K562 (cell line): Measurements from ENCODE around the gene SPAG7. TPM values are rescaled to one million over a fixed set of nuclear protein-coding genes. Genes with fewer than 3 reads are reported as not detected.

ENCODE experiments used
- ATF1 ChIP-seq, 2 experiments: fragments of 450-650 bp in 1 of 2; IDR thresholded peaks; 2 replicates each; pipeline ENCODE4 v1.6.1; 2016; ENCODE audit warnings: missing compliant biosample characterization in 1 of 2, missing genetic modification characterization in 1 of 2
- BRD9 ChIP-seq: fragments of 450-650 bp; IDR thresholded peaks from 2 replicates; pipeline ENCODE4 v1.6.1; 2018; ENCODE audit warnings: low read depth; ENCODE audit not compliant: partially characterized antibody
- CREM ChIP-seq: IDR thresholded peaks from 2 replicates; pipeline ENCODE4 v1.6.1; 2014; ENCODE audit warnings: antibody characterized with exemption, low read depth
- GTF2B ChIP-seq: IDR thresholded peaks from 2 replicates; pipeline ENCODE4 v1.6.1; 2011; ENCODE audit not compliant: insufficient read length; ENCODE audit errors: extremely low read depth
- HDAC1 ChIP-seq, 2 experiments: fragments of 450-650 bp; IDR thresholded peaks; 2 replicates each; pipeline ENCODE4 v1.6.1; 2016 to 2017; ENCODE audit warnings: inconsistent platforms in 1 of 2, mild to moderate bottlenecking in 1 of 2, moderate library complexity in 1 of 2
- NONO ChIP-seq, 2 experiments: fragments of 200-400 bp in 1 of 2; fragments of 450-650 bp in 1 of 2; formaldehyde crosslinking in 1 of 2; IDR thresholded peaks; 2 replicates each; pipeline ENCODE4 v1.6.1; 2017; ENCODE audit warnings: low read depth in 2 of 2, mild to moderate bottlenecking in 2 of 2, moderate library complexity in 2 of 2, low read length in 1 of 2
- NR4A1 ChIP-seq, 2 experiments: fragments of 250-450 bp in 1 of 2; fragments of 450-650 bp in 1 of 2; sonication (Bioruptor Pico) in 1 of 2; IDR thresholded peaks; 2 replicates each; pipeline versions ENCODE4 v1.4.0 to v1.6.1; 2016 to 2020; ENCODE audit warnings: mild to moderate bottlenecking in 2 of 2, missing compliant biosample characterization in 1 of 2, missing genetic modification characterization in 1 of 2, moderate library complexity in 1 of 2
- POLR2AphosphoS5 ChIP-seq: IDR thresholded peaks from 2 replicates; pipeline ENCODE4 v1.6.1; 2011; ENCODE audit warnings: mild to moderate bottlenecking, low read depth, low read length, moderate library complexity; ENCODE audit not compliant: control insufficient read depth, insufficient read depth
- SMAD2 ChIP-seq: fragments of 150-350 bp; IDR thresholded peaks from 2 replicates; pipeline ENCODE4 v1.6.1; 2014; ENCODE audit warnings: low read depth, mild to moderate bottlenecking, low read length
- SP2 ChIP-seq: IDR thresholded peaks from 2 replicates; pipeline ENCODE4 v1.6.1; 2011; ENCODE audit warnings: mild to moderate bottlenecking, low read depth, low read length, moderate library complexity; ENCODE audit not compliant: poor library complexity, severe bottlenecking; ENCODE audit errors: extremely low read depth
- SUPT5H ChIP-seq: fragments of 450-650 bp; IDR thresholded peaks from 2 replicates; pipeline ENCODE4 v1.6.1; 2016
- U2AF1 ChIP-seq: fragments of 200-400 bp; formaldehyde crosslinking; optimal IDR thresholded peaks from 2 replicates; pipeline ENCODE3; 2017; ENCODE audit warnings: mild to moderate bottlenecking, low read depth, low read length, moderate library complexity
- ZZZ3 ChIP-seq: fragments of 450-650 bp; IDR thresholded peaks from 2 replicates; pipeline ENCODE4 v1.6.1; 2016; ENCODE audit warnings: antibody characterized with exemption, mild to moderate bottlenecking, moderate library complexity
- polyA plus RNA-seq, 8 experiments: library from polyadenylated mRNA; depleted of rRNA in 4 of 8; stranded (reverse) in 5 of 8; unstranded in 3 of 8; fragments of >200 nt; fragmentation: Nextera tagmentation in 2 of 8; fragmentation: Illumina TruSeq in 1 of 8; extraction: Ambion mirVana in 2 of 8; extraction: Trizol in 1 of 8; gene quantifications; 2 replicates each; pipeline versions ENCODE4 v1.2.1 to v1.2.3, GENCODE V29; 2011 to 2014; ENCODE audit warnings: inconsistent platforms in 1 of 8, missing spikeins in 1 of 8
- total RNA-seq, 7 experiments: library from RNA; depleted of rRNA in 6 of 7; stranded (reverse); fragments of >200 nt in 6 of 7; fragmentation: Illumina TruSeq in 2 of 7; extraction: Trizol in 2 of 7; gene quantifications; 2 replicates each; pipeline versions ENCODE4 v1.2.1 to v1.2.3, GENCODE V29; 2011 to 2021; ENCODE audit warnings: low replicate concordance in 1 of 7
- TF ChIP-seq, protein P1 (sequence below): fragments of 200-800 bp; sonication (Bioruptor generic); IDR thresholded peaks from 2 replicates; pipeline ENCODE4 v1.6.1; 2016; ENCODE audit warnings: missing genetic modification characterization, missing compliant biosample characterization
- TF ChIP-seq, protein P2 (sequence below): sonication (generic); formaldehyde crosslinking; IDR thresholded peaks from 2 replicates; pipeline ENCODE4 v1.8.0; 2023; ENCODE audit warnings: missing genetic modification reagents, mild to moderate bottlenecking, borderline replicate concordance

SPAG7 gene
- total and polyA plus RNA-seq, 9 of the 15 experiments (the other 6 are each of a cell fraction or from before 2014, with no cell fraction given), result 5.6 to 53.5 (median 36.3) TPM

DNA sequence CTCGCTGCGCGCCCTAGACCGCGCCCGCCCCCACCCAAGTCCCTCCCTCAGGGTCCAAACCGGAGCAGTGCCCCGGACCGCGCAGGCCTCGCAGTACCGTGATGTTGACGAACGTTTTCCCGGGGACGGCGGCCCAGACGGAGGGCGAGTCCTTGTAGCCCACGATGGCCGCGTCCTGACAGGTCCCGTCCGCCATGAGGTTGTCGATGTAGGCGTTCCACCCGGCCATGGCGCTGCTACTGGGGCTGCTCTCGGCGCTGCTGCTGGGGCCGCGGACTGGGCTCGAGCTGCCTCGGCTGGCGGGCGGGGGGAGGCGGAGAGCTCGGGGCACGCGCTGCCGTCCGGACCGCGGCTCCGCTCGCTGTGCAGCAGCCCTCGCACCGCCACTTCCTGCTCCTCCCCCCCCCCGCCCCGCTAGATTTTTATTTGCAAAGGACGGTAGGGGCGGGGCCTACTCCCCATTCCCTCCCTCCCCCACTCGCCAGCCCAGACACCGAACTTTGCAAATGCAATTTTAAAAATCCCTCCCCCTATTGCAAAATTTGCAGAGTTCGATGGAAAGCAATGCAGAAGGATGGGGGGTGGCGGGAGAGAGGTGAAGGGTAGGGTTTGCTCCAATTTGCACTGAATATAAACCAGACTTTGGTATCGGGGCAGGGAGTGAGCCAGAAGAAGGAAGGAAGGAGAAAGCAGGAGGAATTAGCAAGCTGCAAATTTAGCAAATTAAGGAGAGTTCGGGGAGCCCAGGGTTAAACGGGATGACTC, 19.3 kb downstream of the SPAG7 start, which contains the start of gene PFN1 (continued):
- TF ChIP-seq GTF2B (no peak), CREM (0 out of 2 replicates have a peak, but pooled peaks have one; percentile 24), SMAD2 (no peak), ATF1 (CRISPR knock-in tag; IDR thresholded peaks at IDR 0.05) (no peak), ATF1 (tag; IDR thresholded peaks at IDR 0.05) (no peak), U2AF1 (peak; percentile 55), HDAC1 (IDR thresholded peaks at IDR 0.05) (peak in 1 of 2 experiments; percentile 28; a peak in 1 of 4 replicates), POLR2AphosphoS5 (peak; percentile 44), BRD9 (peak; percentile 66), SUPT5H (peak; percentile 90), ZZZ3 (no peak), NR4A1 (CRISPR knock-in tag; IDR thresholded peaks at IDR 0.05) (no peak), NR4A1 (tag; IDR thresholded peaks at IDR 0.05) (no peak), SP2 (no peak), NONO (IDR thresholded peaks at IDR 0.05; ENCODE audit: low read depth in 2 of 2, low read length in 1 of 2) (peak in 1 of 2 experiments; percentile 55; a peak in 2 of 4 replicates)
- TF ChIP-seq, protein P1, sequence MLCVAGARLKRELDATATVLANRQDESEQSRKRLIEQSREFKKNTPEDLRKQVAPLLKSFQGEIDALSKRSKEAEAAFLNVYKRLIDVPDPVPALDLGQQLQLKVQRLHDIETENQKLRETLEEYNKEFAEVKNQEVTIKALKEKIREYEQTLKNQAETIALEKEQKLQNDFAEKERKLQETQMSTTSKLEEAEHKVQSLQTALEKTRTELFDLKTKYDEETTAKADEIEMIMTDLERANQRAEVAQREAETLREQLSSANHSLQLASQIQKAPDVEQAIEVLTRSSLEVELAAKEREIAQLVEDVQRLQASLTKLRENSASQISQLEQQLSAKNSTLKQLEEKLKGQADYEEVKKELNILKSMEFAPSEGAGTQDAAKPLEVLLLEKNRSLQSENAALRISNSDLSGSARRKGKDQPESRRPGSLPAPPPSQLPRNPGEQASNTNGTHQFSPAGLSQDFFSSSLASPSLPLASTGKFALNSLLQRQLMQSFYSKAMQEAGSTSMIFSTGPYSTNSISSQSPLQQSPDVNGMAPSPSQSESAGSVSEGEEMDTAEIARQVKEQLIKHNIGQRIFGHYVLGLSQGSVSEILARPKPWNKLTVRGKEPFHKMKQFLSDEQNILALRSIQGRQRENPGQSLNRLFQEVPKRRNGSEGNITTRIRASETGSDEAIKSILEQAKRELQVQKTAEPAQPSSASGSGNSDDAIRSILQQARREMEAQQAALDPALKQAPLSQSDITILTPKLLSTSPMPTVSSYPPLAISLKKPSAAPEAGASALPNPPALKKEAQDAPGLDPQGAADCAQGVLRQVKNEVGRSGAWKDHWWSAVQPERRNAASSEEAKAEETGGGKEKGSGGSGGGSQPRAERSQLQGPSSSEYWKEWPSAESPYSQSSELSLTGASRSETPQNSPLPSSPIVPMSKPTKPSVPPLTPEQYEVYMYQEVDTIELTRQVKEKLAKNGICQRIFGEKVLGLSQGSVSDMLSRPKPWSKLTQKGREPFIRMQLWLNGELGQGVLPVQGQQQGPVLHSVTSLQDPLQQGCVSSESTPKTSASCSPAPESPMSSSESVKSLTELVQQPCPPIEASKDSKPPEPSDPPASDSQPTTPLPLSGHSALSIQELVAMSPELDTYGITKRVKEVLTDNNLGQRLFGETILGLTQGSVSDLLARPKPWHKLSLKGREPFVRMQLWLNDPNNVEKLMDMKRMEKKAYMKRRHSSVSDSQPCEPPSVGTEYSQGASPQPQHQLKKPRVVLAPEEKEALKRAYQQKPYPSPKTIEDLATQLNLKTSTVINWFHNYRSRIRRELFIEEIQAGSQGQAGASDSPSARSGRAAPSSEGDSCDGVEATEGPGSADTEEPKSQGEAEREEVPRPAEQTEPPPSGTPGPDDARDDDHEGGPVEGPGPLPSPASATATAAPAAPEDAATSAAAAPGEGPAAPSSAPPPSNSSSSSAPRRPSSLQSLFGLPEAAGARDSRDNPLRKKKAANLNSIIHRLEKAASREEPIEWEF (CRISPR knock-in tag), result no peak
- TF ChIP-seq, protein P2, sequence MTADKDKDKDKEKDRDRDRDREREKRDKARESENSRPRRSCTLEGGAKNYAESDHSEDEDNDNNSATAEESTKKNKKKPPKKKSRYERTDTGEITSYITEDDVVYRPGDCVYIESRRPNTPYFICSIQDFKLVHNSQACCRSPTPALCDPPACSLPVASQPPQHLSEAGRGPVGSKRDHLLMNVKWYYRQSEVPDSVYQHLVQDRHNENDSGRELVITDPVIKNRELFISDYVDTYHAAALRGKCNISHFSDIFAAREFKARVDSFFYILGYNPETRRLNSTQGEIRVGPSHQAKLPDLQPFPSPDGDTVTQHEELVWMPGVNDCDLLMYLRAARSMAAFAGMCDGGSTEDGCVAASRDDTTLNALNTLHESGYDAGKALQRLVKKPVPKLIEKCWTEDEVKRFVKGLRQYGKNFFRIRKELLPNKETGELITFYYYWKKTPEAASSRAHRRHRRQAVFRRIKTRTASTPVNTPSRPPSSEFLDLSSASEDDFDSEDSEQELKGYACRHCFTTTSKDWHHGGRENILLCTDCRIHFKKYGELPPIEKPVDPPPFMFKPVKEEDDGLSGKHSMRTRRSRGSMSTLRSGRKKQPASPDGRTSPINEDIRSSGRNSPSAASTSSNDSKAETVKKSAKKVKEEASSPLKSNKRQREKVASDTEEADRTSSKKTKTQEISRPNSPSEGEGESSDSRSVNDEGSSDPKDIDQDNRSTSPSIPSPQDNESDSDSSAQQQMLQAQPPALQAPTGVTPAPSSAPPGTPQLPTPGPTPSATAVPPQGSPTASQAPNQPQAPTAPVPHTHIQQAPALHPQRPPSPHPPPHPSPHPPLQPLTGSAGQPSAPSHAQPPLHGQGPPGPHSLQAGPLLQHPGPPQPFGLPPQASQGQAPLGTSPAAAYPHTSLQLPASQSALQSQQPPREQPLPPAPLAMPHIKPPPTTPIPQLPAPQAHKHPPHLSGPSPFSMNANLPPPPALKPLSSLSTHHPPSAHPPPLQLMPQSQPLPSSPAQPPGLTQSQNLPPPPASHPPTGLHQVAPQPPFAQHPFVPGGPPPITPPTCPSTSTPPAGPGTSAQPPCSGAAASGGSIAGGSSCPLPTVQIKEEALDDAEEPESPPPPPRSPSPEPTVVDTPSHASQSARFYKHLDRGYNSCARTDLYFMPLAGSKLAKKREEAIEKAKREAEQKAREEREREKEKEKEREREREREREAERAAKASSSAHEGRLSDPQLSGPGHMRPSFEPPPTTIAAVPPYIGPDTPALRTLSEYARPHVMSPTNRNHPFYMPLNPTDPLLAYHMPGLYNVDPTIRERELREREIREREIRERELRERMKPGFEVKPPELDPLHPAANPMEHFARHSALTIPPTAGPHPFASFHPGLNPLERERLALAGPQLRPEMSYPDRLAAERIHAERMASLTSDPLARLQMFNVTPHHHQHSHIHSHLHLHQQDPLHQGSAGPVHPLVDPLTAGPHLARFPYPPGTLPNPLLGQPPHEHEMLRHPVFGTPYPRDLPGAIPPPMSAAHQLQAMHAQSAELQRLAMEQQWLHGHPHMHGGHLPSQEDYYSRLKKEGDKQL (CRISPR knock-in tag), result no peak
